ENCODE results near the gene MIEN1. TPM values are rescaled to one million over a fixed set of nuclear protein-coding genes. Genes with fewer than 3 reads are reported as not detected.

The MIEN1 gene
- total and polyA plus RNA-seq, 2 of the 13 experiments (the other 11 are each of a cell fraction or from before 2014, with no cell fraction given): 40.6 to 56.6 TPM

DNA sequence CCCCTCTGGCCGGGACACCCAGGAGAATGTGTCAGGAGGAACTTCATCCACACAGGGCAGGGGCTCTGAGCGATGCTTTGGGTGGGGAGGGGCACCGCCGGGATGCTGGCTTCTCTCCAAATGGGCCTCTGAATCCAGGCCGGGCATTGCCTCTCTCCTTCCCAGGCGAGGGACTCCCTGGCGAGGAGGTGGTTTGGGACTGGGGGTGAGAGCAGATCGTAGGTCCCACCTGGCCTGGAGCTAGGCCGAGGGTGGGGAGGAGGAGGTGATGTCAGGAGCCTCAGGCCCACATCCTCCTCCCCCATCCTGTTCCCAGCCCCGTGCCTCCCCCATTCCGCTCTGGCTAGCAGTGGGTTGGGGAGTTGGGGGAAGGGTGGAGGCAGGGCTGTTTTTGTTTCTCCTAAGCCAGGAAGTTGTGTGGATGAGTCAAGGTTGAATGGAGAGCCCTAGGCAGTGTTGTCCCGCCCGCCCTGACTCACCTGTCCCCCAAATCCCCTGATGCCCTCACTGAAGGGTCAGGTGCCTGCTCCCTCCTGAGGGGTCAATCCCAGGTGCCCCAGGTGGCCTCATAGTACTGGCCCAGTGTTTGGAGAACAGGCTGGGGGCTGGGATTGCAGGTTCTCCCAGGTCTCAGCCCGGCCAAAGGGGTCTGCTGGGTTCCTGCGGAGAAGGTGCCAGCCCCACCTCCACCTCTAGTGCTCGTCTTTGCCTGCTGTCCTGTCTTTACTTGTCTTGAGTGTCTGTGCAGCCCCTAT, 10.2 kb upstream of the MIEN1 start (continued):
- no peak for TF ChIP-seq TBL1XR1 (IDR thresholded peaks at IDR 0.05; ENCODE audit: borderline replicate concordance, low read length, partially characterized antibody)
- TF ChIP-seq MAFF (IDR thresholded peaks at IDR 0.05; ENCODE audit: low read depth, low read length): no peak
- no peak for TF ChIP-seq ZNF17 (CRISPR knock-in tag; IDR thresholded peaks at IDR 0.05)
- 0 out of 4 replicates have a peak, but pooled peaks of 1 of the 2 experiments have one; percentile 4 for TF ChIP-seq NR2F1 (CRISPR knock-in tag; IDR thresholded peaks at IDR 0.05)
- TF ChIP-seq, protein P1, sequence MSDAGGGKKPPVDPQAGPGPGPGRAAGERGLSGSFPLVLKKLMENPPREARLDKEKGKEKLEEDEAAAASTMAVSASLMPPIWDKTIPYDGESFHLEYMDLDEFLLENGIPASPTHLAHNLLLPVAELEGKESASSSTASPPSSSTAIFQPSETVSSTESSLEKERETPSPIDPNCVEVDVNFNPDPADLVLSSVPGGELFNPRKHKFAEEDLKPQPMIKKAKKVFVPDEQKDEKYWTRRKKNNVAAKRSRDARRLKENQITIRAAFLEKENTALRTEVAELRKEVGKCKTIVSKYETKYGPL (CRISPR knock-in tag; IDR thresholded peaks at IDR 0.05): no peak
- peak; percentile 28; the same call in 1 of the 2 replicates for TF ChIP-seq KAT7 (CRISPR knock-in tag; IDR thresholded peaks at IDR 0.05; ENCODE audit: borderline replicate concordance)
- no peak for TF ChIP-seq ZBTB3 (CRISPR knock-in tag; IDR thresholded peaks at IDR 0.05; ENCODE audit: borderline replicate concordance, low read depth)
- TF ChIP-seq ARNT2 (CRISPR knock-in tag; IDR thresholded peaks at IDR 0.05; ENCODE audit: low read depth): peak; percentile 43; the same call in 1 of the 2 replicates
- TF ChIP-seq, protein P2, sequence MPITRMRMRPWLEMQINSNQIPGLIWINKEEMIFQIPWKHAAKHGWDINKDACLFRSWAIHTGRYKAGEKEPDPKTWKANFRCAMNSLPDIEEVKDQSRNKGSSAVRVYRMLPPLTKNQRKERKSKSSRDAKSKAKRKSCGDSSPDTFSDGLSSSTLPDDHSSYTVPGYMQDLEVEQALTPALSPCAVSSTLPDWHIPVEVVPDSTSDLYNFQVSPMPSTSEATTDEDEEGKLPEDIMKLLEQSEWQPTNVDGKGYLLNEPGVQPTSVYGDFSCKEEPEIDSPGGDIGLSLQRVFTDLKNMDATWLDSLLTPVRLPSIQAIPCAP (CRISPR knock-in tag; IDR thresholded peaks at IDR 0.05; ENCODE audit: low read depth): 0 out of 2 replicates have a peak, but pooled peaks have one; percentile 38
- no peak for TF ChIP-seq TBX3 (IDR thresholded peaks at IDR 0.05; ENCODE audit: borderline replicate concordance)
- TF ChIP-seq NCOA2 (CRISPR knock-in tag; IDR thresholded peaks at IDR 0.05): peak; percentile 73
- TF ChIP-seq ZNF589 (CRISPR knock-in tag; conservative IDR thresholded peaks at IDR 0.05): 0 out of 2 replicates have a peak, but pooled peaks have one; percentile 57
- TF ChIP-seq ZNF451 (CRISPR knock-in tag; IDR thresholded peaks at IDR 0.05): no peak; the same call in 1 of the 2 replicates
- peak; percentile 82 for TF ChIP-seq ELF3 (CRISPR knock-in tag; IDR thresholded peaks at IDR 0.05)
- TF ChIP-seq, protein P3, sequence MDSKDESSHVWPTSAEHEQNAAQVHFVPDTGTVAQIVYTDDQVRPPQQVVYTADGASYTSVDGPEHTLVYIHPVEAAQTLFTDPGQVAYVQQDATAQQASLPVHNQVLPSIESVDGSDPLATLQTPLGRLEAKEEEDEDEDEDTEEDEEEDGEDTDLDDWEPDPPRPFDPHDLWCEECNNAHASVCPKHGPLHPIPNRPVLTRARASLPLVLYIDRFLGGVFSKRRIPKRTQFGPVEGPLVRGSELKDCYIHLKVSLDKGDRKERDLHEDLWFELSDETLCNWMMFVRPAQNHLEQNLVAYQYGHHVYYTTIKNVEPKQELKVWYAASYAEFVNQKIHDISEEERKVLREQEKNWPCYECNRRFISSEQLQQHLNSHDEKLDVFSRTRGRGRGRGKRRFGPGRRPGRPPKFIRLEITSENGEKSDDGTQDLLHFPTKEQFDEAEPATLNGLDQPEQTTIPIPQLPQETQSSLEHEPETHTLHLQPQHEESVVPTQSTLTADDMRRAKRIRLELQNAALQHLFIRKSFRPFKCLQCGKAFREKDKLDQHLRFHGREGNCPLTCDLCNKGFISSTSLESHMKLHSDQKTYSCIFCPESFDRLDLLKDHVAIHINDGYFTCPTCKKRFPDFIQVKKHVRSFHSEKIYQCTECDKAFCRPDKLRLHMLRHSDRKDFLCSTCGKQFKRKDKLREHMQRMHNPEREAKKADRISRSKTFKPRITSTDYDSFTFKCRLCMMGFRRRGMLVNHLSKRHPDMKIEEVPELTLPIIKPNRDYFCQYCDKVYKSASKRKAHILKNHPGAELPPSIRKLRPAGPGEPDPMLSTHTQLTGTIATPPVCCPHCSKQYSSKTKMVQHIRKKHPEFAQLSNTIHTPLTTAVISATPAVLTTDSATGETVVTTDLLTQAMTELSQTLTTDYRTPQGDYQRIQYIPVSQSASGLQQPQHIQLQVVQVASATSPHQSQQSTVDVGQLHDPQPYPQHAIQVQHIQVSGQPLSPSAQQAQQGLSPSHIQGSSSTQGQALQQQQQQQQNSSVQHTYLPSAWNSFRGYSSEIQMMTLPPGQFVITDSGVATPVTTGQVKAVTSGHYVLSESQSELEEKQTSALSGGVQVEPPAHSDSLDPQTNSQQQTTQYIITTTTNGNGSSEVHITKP (CRISPR knock-in tag; IDR thresholded peaks at IDR 0.05; ENCODE audit: low read depth): peak; percentile 71; the same call in 1 of the 2 replicates
- TF ChIP-seq, protein P4, sequence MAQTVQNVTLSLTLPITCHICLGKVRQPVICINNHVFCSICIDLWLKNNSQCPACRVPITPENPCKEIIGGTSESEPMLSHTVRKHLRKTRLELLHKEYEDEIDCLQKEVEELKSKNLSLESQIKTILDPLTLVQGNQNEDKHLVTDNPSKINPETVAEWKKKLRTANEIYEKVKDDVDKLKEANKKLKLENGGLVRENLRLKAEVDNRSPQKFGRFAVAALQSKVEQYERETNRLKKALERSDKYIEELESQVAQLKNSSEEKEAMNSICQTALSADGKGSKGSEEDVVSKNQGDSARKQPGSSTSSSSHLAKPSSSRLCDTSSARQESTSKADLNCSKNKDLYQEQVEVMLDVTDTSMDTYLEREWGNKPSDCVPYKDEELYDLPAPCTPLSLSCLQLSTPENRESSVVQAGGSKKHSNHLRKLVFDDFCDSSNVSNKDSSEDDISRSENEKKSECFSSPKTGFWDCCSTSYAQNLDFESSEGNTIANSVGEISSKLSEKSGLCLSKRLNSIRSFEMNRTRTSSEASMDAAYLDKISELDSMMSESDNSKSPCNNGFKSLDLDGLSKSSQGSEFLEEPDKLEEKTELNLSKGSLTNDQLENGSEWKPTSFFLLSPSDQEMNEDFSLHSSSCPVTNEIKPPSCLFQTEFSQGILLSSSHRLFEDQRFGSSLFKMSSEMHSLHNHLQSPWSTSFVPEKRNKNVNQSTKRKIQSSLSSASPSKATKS (CRISPR knock-in tag; IDR thresholded peaks at IDR 0.05): no peak
- no peak for TF ChIP-seq SATB2 (CRISPR knock-in tag; IDR thresholded peaks at IDR 0.05)
- no peak; the same call in 1 of the 2 replicates for TF ChIP-seq ZNF761 (CRISPR knock-in tag; conservative IDR thresholded peaks at IDR 0.05)
- TF ChIP-seq MYNN (CRISPR knock-in tag; IDR thresholded peaks at IDR 0.05; ENCODE audit: low read depth): no peak
- TF ChIP-seq, protein P5, sequence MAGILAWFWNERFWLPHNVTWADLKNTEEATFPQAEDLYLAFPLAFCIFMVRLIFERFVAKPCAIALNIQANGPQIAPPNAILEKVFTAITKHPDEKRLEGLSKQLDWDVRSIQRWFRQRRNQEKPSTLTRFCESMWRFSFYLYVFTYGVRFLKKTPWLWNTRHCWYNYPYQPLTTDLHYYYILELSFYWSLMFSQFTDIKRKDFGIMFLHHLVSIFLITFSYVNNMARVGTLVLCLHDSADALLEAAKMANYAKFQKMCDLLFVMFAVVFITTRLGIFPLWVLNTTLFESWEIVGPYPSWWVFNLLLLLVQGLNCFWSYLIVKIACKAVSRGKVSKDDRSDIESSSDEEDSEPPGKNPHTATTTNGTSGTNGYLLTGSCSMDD (CRISPR knock-in tag; IDR thresholded peaks at IDR 0.05): no peak

All from HepG2 (cell line).